Daoy (cell line): ENCODE measurements around the gene CHAC1. TPM values are rescaled to one million over a fixed set of nuclear protein-coding genes. Genes with fewer than 3 reads are reported as not detected.

Experiments
- DNase-seq: peaks from one replicate; pipeline ENCODE4 v3.0.0-alpha.2; 2015; ENCODE audit warnings: low read depth
- total RNA-seq: library from RNA; depleted of rRNA; stranded (reverse); fragments of >200 nt; shearing (Covaris generic); gene quantifications from 2 replicates; pipeline ENCODE4 v1.2.3, GENCODE V29; 2014; rRNA removed

CHAC1 gene
- total RNA-seq, 1 experiment from 2014 or later, result 4.4 TPM

GRCh38 chr15:40985541-40986330, 32.5 kb downstream of the CHAC1 start:
- DNase-seq, result peak; percentile 11

- no peak for DNase-seq
Measured at GRCh38 chr15:40986820-40987219, 33.5 kb downstream of the CHAC1 start.

- DNase-seq, result no peak
Measured at GRCh38 chr15:40988156-40988555, 34.9 kb downstream of the CHAC1 start.

GRCh38 chr15:40990080-40990479, 36.8 kb downstream of the CHAC1 start:
- DNase-seq, result no peak

GRCh38 chr15:40990789-40991188, 37.5 kb downstream of the CHAC1 start:
- DNase-seq, result no peak

- no peak for DNase-seq
Measured at GRCh38 chr15:40991355-40991754, 38.1 kb downstream of the CHAC1 start.

- no peak for DNase-seq
Measured at GRCh38 chr15:40992241-40992741, 39.0 kb downstream of the CHAC1 start.

GRCh38 chr15:40992825-40993224, 39.6 kb downstream of the CHAC1 start:
- DNase-seq, result no peak

- no peak for DNase-seq
Measured at GRCh38 chr15:40995656-40996055, 42.4 kb downstream of the CHAC1 start.

GRCh38 chr15:40999190-40999589, 45.9 kb downstream of the CHAC1 start:
- DNase-seq, result no peak

- no peak for DNase-seq
Measured at GRCh38 chr15:41001524-41002214, 48.4 kb downstream of the CHAC1 start.

- DNase-seq, result no peak
Measured at GRCh38 chr15:41004490-41004889, 51.2 kb downstream of the CHAC1 start.

Other genes with a start within 250 kb of the CHAC1 start
- 17.1 and 20.6 TPM in 2 replicates for gene RMDN3, start 198.2 kb upstream of the CHAC1 start, total RNA-seq
- 9.9 and 30.6 TPM in 2 replicates for gene GCHFR, start 189.4 kb upstream of the CHAC1 start, total RNA-seq
- 0.40 TPM in 1 of 2 replicates, not detected in the other for gene C15orf62, start 183.5 kb upstream of the CHAC1 start, total RNA-seq
- gene ZFYVE19, start 146.4 kb upstream of the CHAC1 start, total RNA-seq, result 25.2 and 25.4 TPM in 2 replicates
- 30.2 and 34.9 TPM in 2 replicates for gene DNAJC17, start 146.0 kb upstream of the CHAC1 start, total RNA-seq
- gene PPP1R14D, start 124.8 kb upstream of the CHAC1 start, total RNA-seq, result not detected in 2 replicates
- gene SPINT1, start 109.4 kb upstream of the CHAC1 start, total RNA-seq, result 2.6 and 3.8 TPM in 2 replicates
- gene RHOV, start 79.2 kb upstream of the CHAC1 start, total RNA-seq, result 0.15 and 0.23 TPM in 2 replicates
- 23.3 and 27.9 TPM in 2 replicates for gene VPS18, start 59.0 kb upstream of the CHAC1 start, total RNA-seq
- gene DLL4, start 24.1 kb upstream of the CHAC1 start, total RNA-seq, result not detected in 2 replicates
- gene INO80, start 162.8 kb downstream of the CHAC1 start, total RNA-seq, result 19.4 and 20.7 TPM in 2 replicates